ENCODE results near the gene COL4A1.

COL4A1 gene

GRCh38 chr13:110281736-110282135, 25.2 kb downstream of the COL4A1 start:
- no peak overlapping the region for H3K56ac ChIP-seq (ENCODE audit: low read length)
- no peak overlapping the region for H3K4ac ChIP-seq (ENCODE audit: low read depth, low read length)
- no peak overlapping the region for H2BK120ac ChIP-seq (ENCODE audit: low read depth, low read length)
- H2BK5ac ChIP-seq (ENCODE audit: low read length): no peak overlapping the region
- H2AK5ac ChIP-seq (ENCODE audit: low read length): no peak overlapping the region
- H4K5ac ChIP-seq (ENCODE audit: low read length): no peak overlapping the region
- H3K18ac ChIP-seq (ENCODE audit: low read length): no peak overlapping the region
- H3K79me2 ChIP-seq (ENCODE audit: control insufficient read depth, insufficient read depth, low read length): peaks cover 1% of the 10 kb centered on the region
- H3K23ac ChIP-seq (ENCODE audit: low read length): no peak overlapping the region
- no CpG with 5 or more reads among the region's 5 CpGs for WGBS (ENCODE audit: extremely low coverage, insufficient coverage, low lambda C conversion rate)
- H3K36me3 ChIP-seq (ENCODE audit: control insufficient read depth, insufficient read depth, low read length): no peaks in the 10 kb centered on the region
- no peak overlapping the region for H3K4me3 ChIP-seq (ENCODE audit: low read length)
- H4K8ac ChIP-seq (ENCODE audit: low read depth, low read length): no peak overlapping the region
- H3K79me1 ChIP-seq (ENCODE audit: low read length): peaks cover 10% of the 10 kb centered on the region
- DNase-seq: no peak
- no peak overlapping the region for H3K27ac ChIP-seq (ENCODE audit: low read depth, low read length)
- H2BK15ac ChIP-seq (replicated peaks; ENCODE audit: low read depth): no peak overlapping the region
- no peak overlapping the region for H3K4me2 ChIP-seq (ENCODE audit: low read length)
- H3K4me1 ChIP-seq (ENCODE audit: control insufficient read depth, low read depth, low read length): no peaks in the 10 kb centered on the region
- no peaks in the 10 kb centered on the region for H3K27me3 ChIP-seq (ENCODE audit: insufficient read depth, low read length, poor library complexity)
- H3K9ac ChIP-seq (ENCODE audit: low read length): no peak overlapping the region

GRCh38 chr13:110280985-110281688, 25.8 kb downstream of the COL4A1 start:
- Histone ChIP-seq H3K56ac (ENCODE audit: low read length) (no peak overlapping the region), H2AK5ac (ENCODE audit: low read length) (no peak overlapping the region), H3K36me3 (ENCODE audit: control insufficient read depth, insufficient read depth, low read length) (no peaks in the 10 kb centered on the region), H3K79me2 (ENCODE audit: control insufficient read depth, insufficient read depth, low read length) (peaks cover 1% of the 10 kb centered on the region), H3K79me1 (ENCODE audit: low read length) (peaks cover 10% of the 10 kb centered on the region), H2BK5ac (ENCODE audit: low read length) (no peak overlapping the region), H3K27me3 (ENCODE audit: insufficient read depth, low read length, poor library complexity) (no peaks in the 10 kb centered on the region), H2BK120ac (ENCODE audit: low read depth, low read length) (no peak overlapping the region), H4K8ac (ENCODE audit: low read depth, low read length) (no peak overlapping the region), H3K4ac (ENCODE audit: low read depth, low read length) (no peak overlapping the region), H3K18ac (ENCODE audit: low read length) (no peak overlapping the region), H3K4me2 (ENCODE audit: low read length) (no peak overlapping the region), H2BK15ac (replicated peaks; ENCODE audit: low read depth) (no peak overlapping the region), H3K9ac (ENCODE audit: low read length) (no peak overlapping the region), H4K5ac (ENCODE audit: low read length) (no peak overlapping the region), H3K4me1 (ENCODE audit: control insufficient read depth, low read depth, low read length) (no peaks in the 10 kb centered on the region), H3K27ac (ENCODE audit: low read depth, low read length) (no peak overlapping the region), H3K23ac (ENCODE audit: low read length) (no peak overlapping the region), H3K4me3 (ENCODE audit: low read length) (no peak overlapping the region)
- WGBS (ENCODE audit: extremely low coverage, insufficient coverage, low lambda C conversion rate): no CpG with 5 or more reads among the region's 7 CpGs
- no peak for DNase-seq

GRCh38 chr13:110280231-110280813, 26.6 kb downstream of the COL4A1 start:
- no peak overlapping the region for H3K9ac ChIP-seq (ENCODE audit: low read length)
- no peak overlapping the region for H3K18ac ChIP-seq (ENCODE audit: low read length)
- no peaks in the 10 kb centered on the region for H3K36me3 ChIP-seq (ENCODE audit: control insufficient read depth, insufficient read depth, low read length)
- H3K4ac ChIP-seq (ENCODE audit: low read depth, low read length): no peak overlapping the region
- H3K4me1 ChIP-seq (ENCODE audit: control insufficient read depth, low read depth, low read length): no peaks in the 10 kb centered on the region
- peaks cover 1% of the 10 kb centered on the region for H3K79me2 ChIP-seq (ENCODE audit: control insufficient read depth, insufficient read depth, low read length)
- DNase-seq: no peak
- H3K27me3 ChIP-seq (ENCODE audit: insufficient read depth, low read length, poor library complexity): no peaks in the 10 kb centered on the region
- H2AK5ac ChIP-seq (ENCODE audit: low read length): no peak overlapping the region
- H2BK15ac ChIP-seq (replicated peaks; ENCODE audit: low read depth): no peak overlapping the region
- no peak overlapping the region for H4K8ac ChIP-seq (ENCODE audit: low read depth, low read length)
- H4K5ac ChIP-seq (ENCODE audit: low read length): no peak overlapping the region
- H2BK5ac ChIP-seq (ENCODE audit: low read length): no peak overlapping the region
- peaks cover 10% of the 10 kb centered on the region for H3K79me1 ChIP-seq (ENCODE audit: low read length)
- no peak overlapping the region for H3K56ac ChIP-seq (ENCODE audit: low read length)
- WGBS (ENCODE audit: extremely low coverage, insufficient coverage, low lambda C conversion rate): no CpG with 5 or more reads among the region's 9 CpGs
- H3K4me2 ChIP-seq (ENCODE audit: low read length): no peak overlapping the region
- no peak overlapping the region for H2BK120ac ChIP-seq (ENCODE audit: low read depth, low read length)
- no peak overlapping the region for H3K27ac ChIP-seq (ENCODE audit: low read depth, low read length)
- no peak overlapping the region for H3K4me3 ChIP-seq (ENCODE audit: low read length)
- H3K23ac ChIP-seq (ENCODE audit: low read length): no peak overlapping the region

- H3K27ac ChIP-seq (ENCODE audit: low read depth, low read length): no peak overlapping the region
- H3K27me3 ChIP-seq (ENCODE audit: insufficient read depth, low read length, poor library complexity): no peaks in the 10 kb centered on the region
- no peak overlapping the region for H3K56ac ChIP-seq (ENCODE audit: low read length)
- no peaks in the 10 kb centered on the region for H3K36me3 ChIP-seq (ENCODE audit: control insufficient read depth, insufficient read depth, low read length)
- no peak overlapping the region for H2BK120ac ChIP-seq (ENCODE audit: low read depth, low read length)
- H2AK5ac ChIP-seq (ENCODE audit: low read length): no peak overlapping the region
- no peak overlapping the region for H3K23ac ChIP-seq (ENCODE audit: low read length)
- no peak for DNase-seq
- peaks cover 1% of the 10 kb centered on the region for H3K79me2 ChIP-seq (ENCODE audit: control insufficient read depth, insufficient read depth, low read length)
- no peak overlapping the region for H3K4ac ChIP-seq (ENCODE audit: low read depth, low read length)
- H2BK5ac ChIP-seq (ENCODE audit: low read length): no peak overlapping the region
- no CpG with 5 or more reads among the region's 4 CpGs for WGBS (ENCODE audit: extremely low coverage, insufficient coverage, low lambda C conversion rate)
- no peak overlapping the region for H3K9ac ChIP-seq (ENCODE audit: low read length)
- no peaks in the 10 kb centered on the region for H3K4me1 ChIP-seq (ENCODE audit: control insufficient read depth, low read depth, low read length)
- no peak overlapping the region for H4K8ac ChIP-seq (ENCODE audit: low read depth, low read length)
- peaks cover 10% of the 10 kb centered on the region for H3K79me1 ChIP-seq (ENCODE audit: low read length)
- H4K5ac ChIP-seq (ENCODE audit: low read length): no peak overlapping the region
- no peak overlapping the region for H3K4me2 ChIP-seq (ENCODE audit: low read length)
- H2BK15ac ChIP-seq (replicated peaks; ENCODE audit: low read depth): no peak overlapping the region
- no peak overlapping the region for H3K4me3 ChIP-seq (ENCODE audit: low read length)
- no peak overlapping the region for H3K18ac ChIP-seq (ENCODE audit: low read length)
These were observed 27.3 kb downstream of the COL4A1 start for GRCh38 chr13:110279684-110280083.

GRCh38 chr13:110278859-110279258, 28.1 kb downstream of the COL4A1 start:
- Histone ChIP-seq H3K4me2 (ENCODE audit: low read length) (no peak overlapping the region), H2BK15ac (replicated peaks; ENCODE audit: low read depth) (no peak overlapping the region), H3K23ac (ENCODE audit: low read length) (no peak overlapping the region), H3K79me1 (ENCODE audit: low read length) (peaks cover 14% of the 10 kb centered on the region), H3K27ac (ENCODE audit: low read depth, low read length) (no peak overlapping the region), H3K36me3 (ENCODE audit: control insufficient read depth, insufficient read depth, low read length) (no peaks in the 10 kb centered on the region), H3K56ac (ENCODE audit: low read length) (no peak overlapping the region), H3K4ac (ENCODE audit: low read depth, low read length) (no peak overlapping the region), H3K27me3 (ENCODE audit: insufficient read depth, low read length, poor library complexity) (no peaks in the 10 kb centered on the region), H4K5ac (ENCODE audit: low read length) (no peak overlapping the region), H2BK120ac (ENCODE audit: low read depth, low read length) (no peak overlapping the region), H3K79me2 (ENCODE audit: control insufficient read depth, insufficient read depth, low read length) (peaks cover 1% of the 10 kb centered on the region), H3K18ac (ENCODE audit: low read length) (no peak overlapping the region), H4K8ac (ENCODE audit: low read depth, low read length) (no peak overlapping the region), H2BK5ac (ENCODE audit: low read length) (no peak overlapping the region), H3K4me3 (ENCODE audit: low read length) (no peak overlapping the region), H3K9ac (ENCODE audit: low read length) (no peak overlapping the region), H2AK5ac (ENCODE audit: low read length) (no peak overlapping the region), H3K4me1 (ENCODE audit: control insufficient read depth, low read depth, low read length) (no peaks in the 10 kb centered on the region)
- no CpG with 5 or more reads among the region's 7 CpGs for WGBS (ENCODE audit: extremely low coverage, insufficient coverage, low lambda C conversion rate)
- DNase-seq: no peak
